Anterior cingulate cortex (tissue), 58 donors: Measurements from ENCODE around the gene PRKD2.
A peak's percentile ranks its signal among the peaks of the same experiment; 100 is the strongest.

Experiments used
- DNase-seq, 58 donors: peaks; one replicate each; lab custom pipeline; 2025; lab: John Stamatoyannopoulos, UW

The PRKD2 gene

GRCh38 chr19:46674416-46675178, 42.3 kb downstream of the PRKD2 start:
- peak in 6 of 58 donors; percentile 7 to 18 (median 8) for DNase-seq

DNA sequence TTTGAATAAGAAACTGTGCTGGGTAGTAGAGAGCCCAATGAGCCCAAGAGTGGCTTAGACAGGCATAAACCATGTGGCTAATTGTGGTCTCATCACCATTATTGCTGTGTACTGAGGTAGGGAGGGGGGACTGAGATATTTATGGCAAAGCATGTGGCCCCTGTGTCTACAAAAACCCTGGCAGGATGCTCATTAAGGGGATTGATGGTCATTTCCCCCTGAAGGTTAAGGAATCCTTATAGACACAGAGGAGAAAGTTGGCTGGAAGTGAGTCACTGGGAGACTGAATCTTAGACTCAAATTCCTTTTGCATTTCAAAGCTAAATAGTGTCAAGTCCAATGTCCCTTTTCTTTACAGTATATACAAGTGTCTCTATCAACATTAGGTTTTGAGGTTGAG, 46.1 kb downstream of the PRKD2 start:
- no peak for DNase-seq

DNA sequence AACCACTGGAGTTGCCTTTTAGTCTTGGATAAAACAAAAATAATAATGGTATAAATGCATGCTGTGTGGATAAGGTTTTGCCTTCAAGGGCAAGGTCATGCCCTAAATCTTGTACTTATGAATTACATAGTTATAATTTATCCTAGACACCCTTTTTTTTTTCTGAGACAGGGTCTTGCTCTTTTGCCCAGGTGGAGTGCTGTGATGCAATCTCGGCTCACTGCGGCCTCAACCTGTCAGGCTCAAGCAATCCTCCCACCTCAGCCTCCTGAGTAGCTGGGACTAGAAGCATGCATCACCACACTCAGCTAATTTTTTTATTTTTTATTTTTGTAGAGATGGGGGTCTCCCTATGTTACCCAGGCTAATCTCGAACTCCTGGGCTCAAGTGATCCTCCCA, 48.3 kb downstream of the PRKD2 start:
- no peak for DNase-seq

- no peak for DNase-seq
Observed at GRCh38 chr19:46665072-46665471, 51.8 kb downstream of the PRKD2 start.

- peak in 57 of 58 donors; percentile 17 to 95 (median 84) for DNase-seq
Observed at GRCh38 chr19:46661735-46662592, 55.0 kb downstream of the PRKD2 start.

DNA sequence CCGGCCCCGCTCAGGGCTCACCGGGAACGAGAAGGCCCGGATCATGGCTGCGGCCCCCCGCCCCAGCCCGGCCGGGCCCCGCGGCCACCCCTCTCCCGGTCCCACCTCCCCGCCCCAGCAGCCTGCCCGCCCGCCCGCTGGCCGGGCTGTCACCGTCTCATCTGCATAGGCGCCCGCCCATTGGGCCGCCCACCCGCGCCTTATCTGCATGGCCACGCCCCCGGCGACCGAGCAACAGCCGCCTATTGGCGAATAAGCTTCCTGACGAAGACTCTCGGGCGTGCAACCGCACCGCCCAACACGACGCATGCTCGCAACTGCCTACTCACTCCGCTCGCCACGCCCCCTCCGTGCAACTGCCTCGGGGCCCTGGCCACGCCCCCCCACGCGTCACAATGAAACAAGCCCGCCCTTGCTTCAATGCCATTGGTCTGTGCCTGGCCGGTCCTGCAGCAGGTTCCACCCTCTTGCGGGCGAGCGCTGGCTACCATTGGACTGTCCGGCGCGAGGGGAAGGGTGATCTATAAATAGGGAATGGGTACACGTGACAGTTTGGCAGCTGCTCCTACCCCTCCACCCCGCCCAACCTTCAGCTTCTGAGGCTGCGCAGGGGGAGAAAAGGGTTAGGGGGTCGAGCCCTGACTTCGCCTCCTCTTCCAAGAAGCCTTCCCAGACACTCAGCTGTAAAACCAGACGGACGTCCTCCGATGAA, 55.7 kb downstream of the PRKD2 start, which contains the start of gene DACT3:
DACT3 (minus strand) TSS at position 163 of the 712 bp plus-strand sequence; CDS start at position 45, 118 bp downstream.
- peak; percentile 95 to 100 (median 100) for DNase-seq

DNA sequence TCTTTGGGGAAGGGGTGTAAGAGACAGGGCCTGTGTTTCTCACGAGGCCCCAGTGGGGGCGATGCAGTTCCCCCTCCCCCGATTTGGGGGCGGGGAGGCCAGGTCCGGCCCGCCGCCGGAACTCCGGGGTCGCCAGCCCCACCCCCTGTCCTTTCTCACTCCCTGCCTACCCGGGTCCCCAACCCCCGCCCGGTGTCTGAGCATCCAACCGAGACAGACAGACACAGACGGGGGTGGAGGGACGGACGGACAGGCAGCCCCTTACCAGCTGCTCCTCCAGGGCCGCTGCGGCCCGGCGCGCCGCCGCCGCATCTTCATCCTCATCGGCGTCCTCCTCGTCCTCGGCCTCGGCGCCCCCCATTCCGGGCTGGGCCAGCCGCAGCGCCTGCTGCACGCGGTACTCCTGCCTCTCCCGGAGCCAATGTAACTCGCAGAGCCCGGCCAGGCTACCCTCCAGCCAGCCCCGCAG, 56.3 kb downstream of the PRKD2 start:
- peak in 24 of 58 donors; percentile 33 to 69 (median 56) for DNase-seq

DNA sequence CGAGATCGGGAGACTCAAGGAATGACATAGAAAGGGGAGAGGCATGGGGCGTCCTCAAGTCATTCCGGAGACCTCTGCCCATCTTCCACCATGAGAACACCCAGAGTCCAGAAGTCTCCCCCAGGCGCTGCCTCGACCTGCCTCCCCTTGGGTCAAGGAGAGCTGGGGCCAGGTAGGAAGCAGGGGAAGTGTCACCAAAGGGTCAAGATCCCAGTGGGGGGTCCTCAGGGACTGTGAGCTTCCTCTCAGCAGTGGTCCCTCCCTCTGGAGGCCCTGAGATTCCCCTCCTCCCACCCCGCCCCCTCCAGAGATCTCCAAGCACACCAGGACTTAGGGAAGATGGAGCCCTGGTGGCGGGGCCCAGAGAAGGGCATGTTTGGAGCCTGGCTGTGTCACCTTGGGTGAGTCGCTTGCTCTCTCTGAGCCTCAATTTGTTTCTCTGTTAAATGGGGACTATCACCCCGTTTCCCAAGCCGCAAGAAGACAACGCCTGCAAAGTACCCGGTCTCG, 56.9 kb downstream of the PRKD2 start:
- DNase-seq: peak in 47 of 58 donors; percentile 12 to 63 (median 42)

- DNase-seq: peak in 48 of 58 donors; percentile 11 to 64 (median 44)
Observed at GRCh38 chr19:46659151-46660007, 57.5 kb downstream of the PRKD2 start.

DNA sequence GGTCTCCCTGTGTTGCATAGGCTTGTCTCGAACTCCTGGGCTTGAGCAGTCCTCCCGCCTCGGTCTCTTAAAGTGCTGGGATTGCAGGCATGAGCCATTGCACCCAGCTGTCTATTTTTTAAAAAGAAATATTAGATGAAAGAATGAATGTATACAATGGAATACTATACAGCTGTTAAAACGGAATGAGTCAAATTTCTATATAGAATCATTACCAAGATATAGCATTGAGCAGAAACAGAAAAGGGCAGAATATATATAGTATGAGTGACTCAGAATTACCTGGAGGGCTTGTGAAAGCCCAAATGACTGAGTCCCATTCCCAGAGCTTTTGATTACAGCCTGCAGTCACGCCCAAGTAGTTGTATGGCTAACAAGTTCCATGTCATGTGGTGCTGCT, 60.4 kb downstream of the PRKD2 start:
- no peak for DNase-seq

DNA sequence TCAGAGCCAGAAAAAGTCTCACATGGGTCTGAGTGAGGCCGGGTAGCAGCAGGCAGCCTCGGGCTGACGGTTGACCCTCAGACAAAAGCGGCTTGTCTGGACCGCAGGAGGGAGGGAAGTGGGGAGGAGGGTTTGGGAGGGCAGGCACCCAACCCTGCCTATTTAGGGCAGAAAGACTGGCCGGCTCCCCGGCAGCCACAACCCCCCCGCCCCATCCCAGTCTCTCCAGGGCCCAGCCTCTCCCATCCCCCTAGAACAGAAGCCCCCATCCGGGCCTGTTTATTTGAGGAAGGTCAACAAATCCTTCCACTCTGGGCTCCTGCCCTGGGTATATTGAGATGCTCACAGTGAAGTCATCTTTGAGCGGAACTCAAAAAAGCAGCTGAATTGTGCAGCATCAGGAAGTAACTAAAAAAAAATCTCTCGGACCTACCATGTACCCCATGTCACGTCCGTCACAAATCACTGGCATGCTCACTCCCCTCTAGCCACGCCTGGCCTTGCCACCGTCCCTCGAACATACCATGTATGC, 62.2 kb downstream of the PRKD2 start:
- peak in 53 of 58 donors; percentile 21 to 88 (median 71) for DNase-seq

- DNase-seq: no peak
Observed at GRCh38 chr19:46650445-46650844, 66.5 kb downstream of the PRKD2 start.

DNA sequence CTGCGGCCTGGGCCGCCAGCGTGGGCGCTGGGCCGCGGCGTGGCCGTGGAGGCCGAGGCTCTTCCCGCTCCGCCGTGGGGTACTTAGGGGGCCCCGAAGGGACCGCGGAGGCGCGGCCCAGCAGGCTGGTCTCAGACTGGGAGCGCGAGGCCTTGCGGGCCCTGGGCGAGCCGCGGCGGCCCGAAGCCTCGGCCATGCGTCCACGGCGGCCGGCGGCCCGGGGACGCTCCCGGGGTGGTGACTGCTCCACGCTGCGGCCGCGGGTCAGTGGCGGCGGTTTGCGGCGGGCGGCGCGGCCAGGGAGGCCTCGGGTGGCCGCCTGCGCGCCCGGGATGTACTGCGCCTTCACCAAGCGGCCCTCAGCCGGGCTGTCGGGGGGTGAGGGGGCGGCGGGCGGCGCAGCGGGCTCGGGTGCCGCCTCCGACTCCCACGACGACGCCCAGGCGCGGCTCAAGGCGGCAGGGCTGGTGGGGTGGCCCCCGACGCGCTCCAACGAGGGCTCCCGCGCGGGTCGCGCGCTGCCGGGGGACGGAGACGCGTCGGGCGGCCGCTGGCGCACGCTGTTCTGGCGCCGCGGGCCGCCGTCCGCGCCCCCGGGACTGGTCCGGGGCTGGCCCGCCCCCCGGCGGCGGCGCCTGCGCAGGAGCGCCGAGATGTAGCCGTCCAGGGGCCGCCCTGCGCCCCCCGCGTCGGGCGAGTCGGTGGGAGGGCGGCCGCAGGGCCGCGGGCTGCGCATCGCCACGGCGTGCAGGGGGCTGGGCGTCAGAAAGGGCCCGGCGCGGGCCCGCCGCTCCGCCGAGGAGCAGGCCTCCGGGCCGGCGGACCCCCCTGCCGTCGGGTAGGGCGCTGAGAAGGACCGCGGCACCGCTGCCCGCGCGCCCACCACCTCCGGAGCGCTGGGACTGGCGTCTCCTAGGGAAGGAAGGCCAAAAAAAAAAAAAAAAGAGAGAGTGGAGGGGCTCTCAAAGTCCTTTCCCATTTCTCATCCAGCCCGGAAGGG, 67.7 kb downstream of the PRKD2 start:
- DNase-seq: no peak

GRCh38 chr19:46648060-46648960, 68.6 kb downstream of the PRKD2 start:
- no peak for DNase-seq

DNA sequence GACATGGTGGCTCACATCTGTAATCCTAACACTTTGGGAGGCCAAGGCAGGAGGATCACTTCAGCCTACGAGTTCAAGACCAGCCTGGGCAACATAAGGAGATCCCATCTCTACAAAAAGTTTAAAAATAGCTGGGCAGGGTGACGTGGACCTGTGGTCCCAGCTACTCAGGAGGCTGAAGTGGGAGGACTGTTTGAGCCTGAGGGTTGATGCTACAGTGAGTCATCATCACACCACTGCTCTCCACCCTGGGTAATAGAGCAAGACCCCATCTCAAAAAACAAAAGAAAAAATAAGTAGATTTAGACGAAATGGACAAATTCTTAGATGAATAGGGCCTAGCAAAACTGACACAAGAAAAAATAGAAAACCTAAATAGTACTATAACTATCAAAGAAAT, 70.5 kb downstream of the PRKD2 start:
- no peak for DNase-seq

GRCh38 chr19:46644720-46645119, 72.2 kb downstream of the PRKD2 start:
- no peak for DNase-seq

GRCh38 chr19:46640656-46641055, 76.3 kb downstream of the PRKD2 start:
- DNase-seq: no peak
